A549 (cell line): ENCODE measurements around the gene PPP1R14B. TPM values are rescaled to one million over a fixed set of nuclear protein-coding genes. Genes with fewer than 3 reads are reported as not detected.

Source experiments
- ATAC-seq, 2 experiments: fragments of 200-7000 bp in 1 of 2; fragments of >200 bp in 1 of 2; cut with Nextera tagmentation in 1 of 2; cut with Tn5 transposase in 1 of 2; 3 replicates each; pipeline versions ENCODE4 v1.8.0 to v1.9.1; 2018 to 2020; ENCODE audit warnings: mild to moderate bottlenecking in 1 of 2, moderate library complexity in 1 of 2
- CTCF ChIA-PET: fragments of 300-600 bp; sonication (Branson Sonifier 250); formaldehyde crosslinking; extraction: SDS; loops from one replicate; lab custom pipeline; 2021; ENCODE audit warnings: antibody characterized with exemption, inconsistent platforms; lab: Yijun Ruan, JAX
- POLR2A ChIA-PET: fragments of 350-600 bp; formaldehyde crosslinking; extraction: SDS; loops from one replicate; lab custom pipeline; 2021; ENCODE audit warnings: antibody characterized with exemption, inconsistent platforms; lab: Yijun Ruan, JAX
- DNase-seq, 2 experiments: peaks; one replicate each; pipeline versions ENCODE4 v3.0.0 to v3.0.0-alpha.2; 2011 to 2016; ENCODE audit warnings: low read depth in 1 of 2, low spot score in 1 of 2
- FAIRE-seq: peaks from 2 replicates; lab custom pipeline; 2011; peaks lifted over from hg19 to GRCh38; lab: Jason Lieb, UNC
- H3K27ac ChIP-seq, 2 experiments: fragments of >200 bp; sonication (Bioruptor Twin); formaldehyde crosslinking; 3 replicates each; pipeline ENCODE4 v1.5.1; 2016 to 2017
- H3K4me1 ChIP-seq: fragments of >200 bp; sonication (Bioruptor Twin); formaldehyde crosslinking; 3 replicates; pipeline ENCODE4 v1.6.1; 2016
- H3K4me2 ChIP-seq: fragments of >200 bp; sonication (Bioruptor Twin); formaldehyde crosslinking; 3 replicates; pipeline ENCODE4 v1.6.1; 2016
- H3K4me3 ChIP-seq: fragments of >200 bp; sonication (Bioruptor Twin); formaldehyde crosslinking; 3 replicates; pipeline ENCODE4 v1.5.1; 2016
- H3K9me3 ChIP-seq: fragments of >200 bp; sonication (Bioruptor Twin); formaldehyde crosslinking; 3 replicates; pipeline ENCODE4 v1.6.1; 2016
- BCL3 ChIP-seq: fragments of >200 bp; sonication (Bioruptor Twin); formaldehyde crosslinking; IDR thresholded peaks from 3 replicates; pipeline ENCODE4 v1.6.1; 2016
- CEBPB ChIP-seq, 2 experiments: fragments of >200 bp in 1 of 2; sonication (Bioruptor Twin) in 1 of 2; formaldehyde crosslinking in 1 of 2; IDR thresholded peaks; 2 replicates each; pipeline ENCODE4 v1.6.1; 2012 to 2016
- EHMT2 ChIP-seq: fragments of 200-600 bp; sonication (generic); IDR thresholded peaks from 2 replicates; pipeline ENCODE4 v1.6.1; 2016; ENCODE audit warnings: antibody characterized with exemption, low read depth, mild to moderate bottlenecking, moderate library complexity
- ESRRA ChIP-seq: fragments of 150-350 bp; IDR thresholded peaks from 2 replicates; pipeline ENCODE4 v1.6.1; 2014; ENCODE audit warnings: mild to moderate bottlenecking, low read length, borderline replicate concordance
- FOSL2 ChIP-seq, 2 experiments: fragments of 450-650 bp in 1 of 2; fragments of >200 bp in 1 of 2; sonication (Bioruptor Twin) in 1 of 2; formaldehyde crosslinking; IDR thresholded peaks; 2 replicates each; pipeline versions ENCODE4 v1.5.0 to v1.6.1; 2016 to 2020; ENCODE audit warnings: mild to moderate bottlenecking in 1 of 2, moderate library complexity in 1 of 2
- HDAC2 ChIP-seq: fragments of 200-600 bp; sonication (generic); IDR thresholded peaks from 2 replicates; pipeline ENCODE4 v1.6.1; 2016
- HEYL ChIP-seq: fragments of 250-450 bp; sonication (Bioruptor Pico); IDR thresholded peaks from 2 replicates; pipeline ENCODE4 v1.8.0; 2021; ENCODE audit warnings: mild to moderate bottlenecking, moderate library complexity
- JUN ChIP-seq, 2 experiments: fragments of >200 bp; sonication (Bioruptor Twin); formaldehyde crosslinking; IDR thresholded peaks; 2 replicates in 1 of 2; 3 replicates in 1 of 2; pipeline ENCODE4 v1.6.1; 2016 to 2017
- KDM1A ChIP-seq: fragments of 200-600 bp; sonication (generic); IDR thresholded peaks from 2 replicates; pipeline ENCODE4 v1.6.1; 2016; ENCODE audit warnings: low read depth, mild to moderate bottlenecking
- NPAS2 ChIP-seq: fragments of 250-450 bp; sonication (Bioruptor Pico); IDR thresholded peaks from 2 replicates; pipeline ENCODE4 v1.8.0; 2022; ENCODE audit warnings: mild to moderate bottlenecking, moderate library complexity, borderline replicate concordance
- PBX3 ChIP-seq: IDR thresholded peaks from 2 replicates; pipeline ENCODE4 v1.6.1; 2012
- SMC3 ChIP-seq: fragments of >200 bp; sonication (Bioruptor Twin); formaldehyde crosslinking; IDR thresholded peaks from 3 replicates; pipeline ENCODE4 v1.6.1; 2018; ENCODE audit warnings: inconsistent platforms
- USF2 ChIP-seq: fragments of 450-650 bp; IDR thresholded peaks from 2 replicates; pipeline ENCODE4 v1.6.1; 2014; ENCODE audit warnings: antibody characterized with exemption
- ZNF302 ChIP-seq: fragments of 250-450 bp; sonication (Bioruptor Pico); IDR thresholded peaks from 2 replicates; pipeline ENCODE4 v1.9.0; 2021; ENCODE audit warnings: inconsistent platforms, mild to moderate bottlenecking, moderate library complexity
- WGBS: methylation state at CpG from one replicate; pipeline ENCODE4 v1.1.6; 2017; ENCODE audit errors: missing lambda C conversion rate; 5-methylcytosine and 5-hydroxymethylcytosine counted together
- polyA plus RNA-seq, 4 experiments: library from polyadenylated mRNA; depleted of rRNA in 3 of 4; stranded (reverse); fragments of >200 nt; fragmentation: RNase III in 1 of 4; extraction: RNeasy Plus Mini Kit Qiagen cat#74134 plus additional on column Dnase treatment in 1 of 4; gene quantifications; 2 replicates in 3 of 4; 3 replicates in 1 of 4; pipeline ENCODE4 v1.2.3, GENCODE V29; 2011 to 2017
- TF ChIP-seq, protein P1 (sequence below): IDR thresholded peaks from 2 replicates; pipeline ENCODE4 v1.6.1; 2012
- TF ChIP-seq, protein P2 (sequence below): fragments of 200-600 bp; sonication (generic); IDR thresholded peaks from 2 replicates; pipeline ENCODE4 v1.6.1; 2016; ENCODE audit warnings: antibody characterized with exemption, mild to moderate bottlenecking, moderate library complexity

Gene PPP1R14B
- polyA plus RNA-seq, 2 of the 4 experiments (the other 2 are of a cell fraction) = 152 to 154 TPM

- no peak for TF ChIP-seq PBX3
- TF ChIP-seq ESRRA = no peak
- TF ChIP-seq FOSL2 (IDR thresholded peaks at IDR 0.05) = no peak
- no peak for TF ChIP-seq FOSL2 (CRISPR knock-in tag; IDR thresholded peaks at IDR 0.05)
Observed at GRCh38 chr11:64238076-64238475, 8.7 kb downstream of the PPP1R14B start (continued).

GRCh38 chr11:64237484-64237951, 9.2 kb downstream of the PPP1R14B start:
- Histone ChIP-seq H3K4me2 (no peak overlapping the region), H3K4me1 (peaks cover 28% of the 10 kb centered on the region)
- ATAC-seq = no peak
- WGBS = 100% methylated on average over 1 of the region's 12 CpGs
- TF ChIP-seq JUN (IDR thresholded peaks at IDR 0.05) (no peak), HEYL (CRISPR knock-in tag) (no peak), CEBPB (IDR thresholded peaks at IDR 0.05) (no peak), BCL3 (no peak), SMC3 (no peak), EHMT2 (no peak), USF2 (no peak), ZNF302 (CRISPR knock-in tag) (no peak), NPAS2 (CRISPR knock-in tag) (no peak)
- TF ChIP-seq, protein P1, sequence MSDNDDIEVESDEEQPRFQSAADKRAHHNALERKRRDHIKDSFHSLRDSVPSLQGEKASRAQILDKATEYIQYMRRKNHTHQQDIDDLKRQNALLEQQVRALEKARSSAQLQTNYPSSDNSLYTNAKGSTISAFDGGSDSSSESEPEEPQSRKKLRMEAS = no peak
- TF ChIP-seq, all 56 proteins: peak for 0
- DNase-seq = no peak
- no peak for FAIRE-seq
- Histone ChIP-seq H3K27ac (no peak overlapping the region), H3K9me3 (no peaks in the 10 kb centered on the region), H3K4me3 (no peak overlapping the region)
- ChIA-PET POLR2A (no interaction called here), CTCF (interaction anchor here (1.5 to 3.0 kb wide), 5 partner anchors 11 to 67 kb away, joined by 3 to 16 read pairs (median 12); partner anchors contain the start of genes NUDT22, PLCB3, STIP1 and TRPT1)

DNA sequence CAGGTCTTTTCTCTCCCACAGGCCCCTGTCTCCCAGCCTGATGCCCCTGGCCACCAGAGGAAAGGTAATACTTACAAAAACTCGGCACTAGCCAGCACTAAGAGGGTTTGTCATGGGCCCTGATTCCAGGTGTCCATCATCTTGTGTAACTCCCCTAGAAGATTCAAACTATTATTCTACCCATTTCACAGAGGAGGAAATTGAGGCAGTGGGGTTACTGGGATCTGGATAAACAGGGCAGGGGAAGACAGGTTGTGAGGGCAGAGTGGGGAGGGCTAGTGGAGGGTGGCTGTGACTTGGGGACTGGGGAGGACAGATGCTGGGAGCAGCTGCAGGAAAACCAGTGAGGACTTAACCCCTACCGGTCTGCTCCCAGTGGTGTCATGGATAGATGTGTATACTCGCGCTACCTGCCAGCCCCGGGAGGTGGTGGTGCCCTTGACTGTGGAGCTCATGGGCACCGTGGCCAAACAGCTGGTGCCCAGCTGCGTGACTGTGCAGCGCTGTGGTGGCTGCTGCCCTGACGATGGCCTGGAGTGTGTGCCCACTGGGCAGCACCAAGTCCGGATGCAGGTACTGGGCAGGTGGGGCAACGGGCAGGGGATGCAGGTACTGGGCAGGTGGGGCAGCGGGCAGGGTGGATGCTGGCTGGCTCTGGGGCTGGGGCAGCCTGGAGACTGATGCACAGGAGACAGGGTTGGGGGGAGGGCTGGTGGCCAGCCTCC, 11.1 kb downstream of the PPP1R14B start:
- ChIA-PET CTCF (interaction anchor here (0.5 to 2.3 kb wide), 6 partner anchors 9 to 82 kb away, joined by 3 to 16 read pairs (median 4); partner anchors contain the start of genes NUDT22, PRDX5 and TRPT1), POLR2A (no interaction called here)
- DNase-seq = no peak
- Histone ChIP-seq H3K4me2 (peak overlapping the region; percentile 99), H3K27ac (peak overlapping the region; percentile 96 to 97), H3K9me3 (no peaks in the 10 kb centered on the region), H3K4me3 (peak overlapping the region; percentile 96), H3K4me1 (peaks cover 41% of the 10 kb centered on the region)
- TF ChIP-seq KDM1A (peak; percentile 81; the same call in 1 of the 2 replicates), CEBPB (IDR thresholded peaks at IDR 0.05) (no peak), HDAC2 (0 out of 2 replicates have a peak, but pooled peaks have one; percentile 38)
- TF ChIP-seq, protein P1 = no peak
- TF ChIP-seq, protein P2, sequence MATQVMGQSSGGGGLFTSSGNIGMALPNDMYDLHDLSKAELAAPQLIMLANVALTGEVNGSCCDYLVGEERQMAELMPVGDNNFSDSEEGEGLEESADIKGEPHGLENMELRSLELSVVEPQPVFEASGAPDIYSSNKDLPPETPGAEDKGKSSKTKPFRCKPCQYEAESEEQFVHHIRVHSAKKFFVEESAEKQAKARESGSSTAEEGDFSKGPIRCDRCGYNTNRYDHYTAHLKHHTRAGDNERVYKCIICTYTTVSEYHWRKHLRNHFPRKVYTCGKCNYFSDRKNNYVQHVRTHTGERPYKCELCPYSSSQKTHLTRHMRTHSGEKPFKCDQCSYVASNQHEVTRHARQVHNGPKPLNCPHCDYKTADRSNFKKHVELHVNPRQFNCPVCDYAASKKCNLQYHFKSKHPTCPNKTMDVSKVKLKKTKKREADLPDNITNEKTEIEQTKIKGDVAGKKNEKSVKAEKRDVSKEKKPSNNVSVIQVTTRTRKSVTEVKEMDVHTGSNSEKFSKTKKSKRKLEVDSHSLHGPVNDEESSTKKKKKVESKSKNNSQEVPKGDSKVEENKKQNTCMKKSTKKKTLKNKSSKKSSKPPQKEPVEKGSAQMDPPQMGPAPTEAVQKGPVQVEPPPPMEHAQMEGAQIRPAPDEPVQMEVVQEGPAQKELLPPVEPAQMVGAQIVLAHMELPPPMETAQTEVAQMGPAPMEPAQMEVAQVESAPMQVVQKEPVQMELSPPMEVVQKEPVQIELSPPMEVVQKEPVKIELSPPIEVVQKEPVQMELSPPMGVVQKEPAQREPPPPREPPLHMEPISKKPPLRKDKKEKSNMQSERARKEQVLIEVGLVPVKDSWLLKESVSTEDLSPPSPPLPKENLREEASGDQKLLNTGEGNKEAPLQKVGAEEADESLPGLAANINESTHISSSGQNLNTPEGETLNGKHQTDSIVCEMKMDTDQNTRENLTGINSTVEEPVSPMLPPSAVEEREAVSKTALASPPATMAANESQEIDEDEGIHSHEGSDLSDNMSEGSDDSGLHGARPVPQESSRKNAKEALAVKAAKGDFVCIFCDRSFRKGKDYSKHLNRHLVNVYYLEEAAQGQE = no peak
- WGBS = 87% methylated on average over 12 of the region's 12 CpGs
- no peak for FAIRE-seq
- no peak for ATAC-seq
